Smooth muscle cell (in vitro differentiated cells): ENCODE results near the gene NPLOC4. TPM values are rescaled to one million over a fixed set of nuclear protein-coding genes. Genes with fewer than 3 reads are reported as not detected.

ENCODE experiments used
- DNase-seq: peaks from one replicate; lab custom pipeline; 2025; ENCODE audit not compliant: unreplicated experiment; lab: John Stamatoyannopoulos, UW
- H2AFZ ChIP-seq: fragments of 200-600 bp; sonication (generic); 2 replicates; pipeline ENCODE4 v1.6.0; 2016; ENCODE audit warnings: antibody characterized with exemption, low read depth, mild to moderate bottlenecking
- H3F3A ChIP-seq: fragments of 200-600 bp; sonication (generic); 2 replicates; pipeline ENCODE4 v1.6.0; 2017; ENCODE audit warnings: antibody characterized with exemption, low read depth
- H3K27ac ChIP-seq: fragments of 200-600 bp; sonication (generic); 2 replicates; pipeline ENCODE4 v1.5.1; 2016; ENCODE audit warnings: low read depth, mild to moderate bottlenecking
- H3K27me3 ChIP-seq: fragments of 200-600 bp; sonication (generic); 2 replicates; pipeline ENCODE4 v1.6.1; 2016; ENCODE audit warnings: low read depth, mild to moderate bottlenecking
- H3K36me3 ChIP-seq: fragments of 200-600 bp; sonication (generic); 2 replicates; pipeline ENCODE4 v1.5.1; 2016; ENCODE audit warnings: low read depth
- H3K4me1 ChIP-seq: fragments of 200-600 bp; sonication (generic); 2 replicates; pipeline ENCODE4 v1.5.1; 2016; ENCODE audit warnings: low read depth
- H3K4me2 ChIP-seq: fragments of 200-600 bp; sonication (generic); 2 replicates; pipeline ENCODE4 v1.6.0; 2016; ENCODE audit warnings: mild to moderate bottlenecking
- H3K4me3 ChIP-seq: fragments of 200-600 bp; sonication (generic); 2 replicates; pipeline ENCODE4 v1.5.1; 2016; ENCODE audit warnings: mild to moderate bottlenecking
- H3K79me2 ChIP-seq: fragments of 200-600 bp; sonication (generic); 2 replicates; pipeline ENCODE4 v1.6.0; 2016; ENCODE audit warnings: low read depth, mild to moderate bottlenecking
- H3K9ac ChIP-seq: fragments of 200-600 bp; sonication (generic); 2 replicates; pipeline ENCODE4 v1.6.0; 2016; ENCODE audit warnings: low read depth
- H3K9me3 ChIP-seq: fragments of 200-600 bp; sonication (generic); replicated peaks from 2 replicates; pipeline ENCODE4 v1.5.1; 2016; ENCODE audit warnings: low read depth
- H4K20me1 ChIP-seq: fragments of 200-600 bp; sonication (generic); 2 replicates; pipeline ENCODE4 v1.6.0; 2016; ENCODE audit warnings: low read depth
- CTCF ChIP-seq: fragments of 200-600 bp; sonication (generic); IDR thresholded peaks from 2 replicates; pipeline ENCODE4 v1.5.1; 2017; ENCODE audit warnings: borderline replicate concordance, mild to moderate bottlenecking, antibody characterized with exemption; ENCODE audit not compliant: insufficient read depth, poor library complexity, severe bottlenecking
- WGBS: methylation state at CpG from one replicate; pipeline ENCODE4 v1.1.7; 2016; ENCODE audit warnings: low lambda C conversion rate; 5-methylcytosine and 5-hydroxymethylcytosine counted together
- polyA plus RNA-seq: library from polyadenylated mRNA; unstranded; fragments of >200 nt; fragmentation: Nextera tagmentation; extraction: Ambion mirVana; gene quantifications from 2 replicates; pipeline ENCODE4 v1.2.1, GENCODE V29; 2016
- total RNA-seq: library from RNA; depleted of rRNA; stranded (reverse); fragments of >200 nt; gene quantifications from 2 replicates; pipeline ENCODE4 v1.2.3, GENCODE V29; 2014

NPLOC4 gene
- total and polyA plus RNA-seq, 2 experiments from 2014 or later = 58.1 to 60.9 TPM

- no peaks in the 10 kb centered on the region for H3K27me3 ChIP-seq
- H3K9me3 ChIP-seq = no peaks in the 10 kb centered on the region
- H3K27ac ChIP-seq = peak overlapping the region; percentile 65
- peaks cover 3% of the 10 kb centered on the region for H3K36me3 ChIP-seq
- DNase-seq = no peak
- WGBS = under 1% methylated on average over 54 of the region's 62 CpGs
- peak overlapping the region; percentile 52 for H3K9ac ChIP-seq
- no peak for TF ChIP-seq CTCF
- H3F3A ChIP-seq = peaks cover 57% of the 10 kb centered on the region
- H3K4me3 ChIP-seq = peak overlapping the region; percentile 96
- peak overlapping the region; percentile 95 for H3K4me2 ChIP-seq
- H3K79me2 ChIP-seq = peaks cover 57% of the 10 kb centered on the region
- peaks cover 72% of the 10 kb centered on the region for H4K20me1 ChIP-seq
- no peak overlapping the region for H2AFZ ChIP-seq
- H3K4me1 ChIP-seq = peaks cover 23% of the 10 kb centered on the region
Measured at GRCh38 chr17:81511804-81512561, 124.9 kb downstream of the NPLOC4 start.

GRCh38 chr17:81511554-81511803, 125.4 kb downstream of the NPLOC4 start:
- DNase-seq = no peak
- Histone ChIP-seq H3K36me3 (peaks cover 3% of the 10 kb centered on the region), H3K27ac (peak overlapping the region; percentile 65), H3F3A (peaks cover 57% of the 10 kb centered on the region), H3K79me2 (peaks cover 52% of the 10 kb centered on the region), H3K9ac (peak overlapping the region; percentile 52), H3K9me3 (no peaks in the 10 kb centered on the region), H3K4me3 (peak overlapping the region; percentile 96), H3K4me1 (peaks cover 19% of the 10 kb centered on the region), H4K20me1 (peaks cover 70% of the 10 kb centered on the region), H3K27me3 (no peaks in the 10 kb centered on the region), H3K4me2 (peak overlapping the region; percentile 95), H2AFZ (no peak overlapping the region)
- TF ChIP-seq CTCF = no peak
- WGBS = 2% methylated on average over 9 of the region's 9 CpGs

- Histone ChIP-seq H3K9ac (peak overlapping the region; percentile 52), H4K20me1 (peaks cover 65% of the 10 kb centered on the region), H3K36me3 (peaks cover 3% of the 10 kb centered on the region), H3K9me3 (no peaks in the 10 kb centered on the region), H3K27me3 (no peaks in the 10 kb centered on the region), H3K27ac (peak overlapping the region; percentile 65), H3F3A (peaks cover 57% of the 10 kb centered on the region), H3K79me2 (peaks cover 47% of the 10 kb centered on the region), H3K4me2 (peak overlapping the region; percentile 95), H2AFZ (no peak overlapping the region), H3K4me3 (peak overlapping the region; percentile 96), H3K4me1 (peaks cover 16% of the 10 kb centered on the region)
- DNase-seq = no peak
- WGBS = 2% methylated on average over 48 of the region's 48 CpGs
- TF ChIP-seq CTCF = no peak
Measured at GRCh38 chr17:81510785-81511553, 125.9 kb downstream of the NPLOC4 start.
